Thoracic aorta (tissue), 2 donors: ENCODE results near the gene GTPBP8. TPM values are rescaled to one million over a fixed set of nuclear protein-coding genes. Genes with fewer than 3 reads are reported as not detected.

Source experiments
- ATAC-seq: fragments of 150-250 bp; one replicate; pipeline ENCODE4 v1.8.0; 2017; ENCODE audit warnings: low read depth; ENCODE audit not compliant: insufficient number of reproducible peaks, low FRiP score
- DNase-seq: peaks from one replicate; pipeline ENCODE4 v3.0.0-alpha.2; 2020; ENCODE audit warnings: low spot score
- H3K27ac ChIP-seq, 2 donors: fragments of 200-600 bp; sonication (generic); 1 replicate in 1 of 2; 2 replicates in 1 of 2; pipeline ENCODE4 v1.5.1; 2016; ENCODE audit warnings: mild to moderate bottlenecking in 2 of 2, moderate library complexity in 2 of 2
- H3K27me3 ChIP-seq: fragments of 200-600 bp; sonication (generic); replicated peaks from 2 replicates; pipeline ENCODE4 v1.6.0; 2016; ENCODE audit warnings: mild to moderate bottlenecking; ENCODE audit not compliant: insufficient read depth
- H3K36me3 ChIP-seq: fragments of 200-600 bp; sonication (generic); one replicate; pipeline ENCODE4 v1.5.1; 2016
- H3K4me1 ChIP-seq, 2 donors: fragments of 200-600 bp; sonication (generic); 1 replicate in 1 of 2; 2 replicates in 1 of 2; pipeline versions ENCODE4 v1.5.1 to v1.6.0; 2016; ENCODE audit warnings: low read depth in 2 of 2, mild to moderate bottlenecking in 1 of 2; ENCODE audit not compliant: control insufficient read depth in 1 of 2
- H3K4me3 ChIP-seq: fragments of 200-600 bp; sonication (generic); 2 replicates; pipeline ENCODE4 v1.5.1; 2016; ENCODE audit warnings: mild to moderate bottlenecking
- H3K9me3 ChIP-seq: fragments of 200-600 bp; sonication (generic); 2 replicates; pipeline ENCODE4 v1.5.1; 2016
- CTCF ChIP-seq: fragments of 200-600 bp; sonication (generic); IDR thresholded peaks from one replicate; pipeline ENCODE4 v1.5.1; 2019; ENCODE audit warnings: antibody characterized with exemption
- total RNA-seq, 2 donors: library from RNA; depleted of rRNA; stranded (reverse); fragments of >200 nt; gene quantifications; one replicate each; pipeline versions ENCODE4 v1.1.0 to v1.2.3, GENCODE V29; 2016

The GTPBP8 gene
- total RNA-seq, 2 donors from 2014 or later: 5.8 to 10.4 TPM

- ATAC-seq (no peak), DNase-seq (no peak)
- H3K4me1 ChIP-seq: peaks cover 18 to 33% of the 10 kb centered on the region in 2 donors
- H3K27me3 ChIP-seq: no peaks in the 10 kb centered on the region
- no peak overlapping the region for H3K4me3 ChIP-seq
- H3K9me3 ChIP-seq: no peaks in the 10 kb centered on the region
- no peak overlapping the region for H3K27ac ChIP-seq
- H3K36me3 ChIP-seq: peaks cover 1% of the 10 kb centered on the region
- TF ChIP-seq CTCF: no peak
Observed at GRCh38 chr3:112995800-112996199, 5.0 kb downstream of the GTPBP8 start.

- Histone ChIP-seq H3K27me3 (no peaks in the 10 kb centered on the region), H3K4me1 (peaks cover 5 to 18% of the 10 kb centered on the region in 2 donors), H3K27ac (no peak overlapping the region), H3K4me3 (no peak overlapping the region), H3K9me3 (no peaks in the 10 kb centered on the region), H3K36me3 (peaks cover 29% of the 10 kb centered on the region)
- TF ChIP-seq CTCF: no peak
- ATAC-seq: no peak
- no peak for DNase-seq
Observed at GRCh38 chr3:113000691-113001090, 9.9 kb downstream of the GTPBP8 start.

GRCh38 chr3:113002037-113002436 is 11.3 kb downstream of the GTPBP8 start:
- H3K9me3 ChIP-seq: no peaks in the 10 kb centered on the region
- H3K4me3 ChIP-seq: no peak overlapping the region
- ATAC-seq (no peak), DNase-seq (no peak)
- H3K4me1 ChIP-seq: peaks cover 0 to 9% of the 10 kb centered on the region in 2 donors
- no peak for TF ChIP-seq CTCF
- H3K36me3 ChIP-seq: peaks cover 32% of the 10 kb centered on the region
- no peak overlapping the region for H3K27ac ChIP-seq
- no peaks in the 10 kb centered on the region for H3K27me3 ChIP-seq

GRCh38 chr3:113002679-113003078 is 11.9 kb downstream of the GTPBP8 start:
- ATAC-seq (no peak), DNase-seq (no peak)
- H3K4me1 ChIP-seq: peaks cover 0 to 6% of the 10 kb centered on the region in 2 donors
- no peaks in the 10 kb centered on the region for H3K9me3 ChIP-seq
- H3K27ac ChIP-seq: no peak overlapping the region
- no peaks in the 10 kb centered on the region for H3K27me3 ChIP-seq
- peaks cover 38% of the 10 kb centered on the region for H3K36me3 ChIP-seq
- H3K4me3 ChIP-seq: no peak overlapping the region
- no peak for TF ChIP-seq CTCF

- H3K4me3 ChIP-seq: no peak overlapping the region
- H3K27me3 ChIP-seq: no peaks in the 10 kb centered on the region
- H3K4me1 ChIP-seq: no peaks in the 10 kb centered on the region
- H3K36me3 ChIP-seq: peaks cover 43% of the 10 kb centered on the region
- no peak for ATAC-seq
- H3K9me3 ChIP-seq: no peaks in the 10 kb centered on the region
- H3K27ac ChIP-seq: no peak overlapping the region
- DNase-seq: no peak
- no peak for TF ChIP-seq CTCF
Observed at GRCh38 chr3:113005611-113006010, 14.8 kb downstream of the GTPBP8 start.
